GM18507 (cell line): ENCODE measurements around the gene TMEM131.

Experiments used
- DNase-seq: peaks from one replicate; pipeline ENCODE4 v3.0.0; 2011; ENCODE audit warnings: low read depth; ENCODE audit not compliant: insufficient read length; ENCODE audit errors: extremely low spot score
- FAIRE-seq: peaks from 2 replicates; lab custom pipeline; 2011; peaks lifted over from hg19 to GRCh38; lab: Jason Lieb, UNC

The TMEM131 gene

DNA sequence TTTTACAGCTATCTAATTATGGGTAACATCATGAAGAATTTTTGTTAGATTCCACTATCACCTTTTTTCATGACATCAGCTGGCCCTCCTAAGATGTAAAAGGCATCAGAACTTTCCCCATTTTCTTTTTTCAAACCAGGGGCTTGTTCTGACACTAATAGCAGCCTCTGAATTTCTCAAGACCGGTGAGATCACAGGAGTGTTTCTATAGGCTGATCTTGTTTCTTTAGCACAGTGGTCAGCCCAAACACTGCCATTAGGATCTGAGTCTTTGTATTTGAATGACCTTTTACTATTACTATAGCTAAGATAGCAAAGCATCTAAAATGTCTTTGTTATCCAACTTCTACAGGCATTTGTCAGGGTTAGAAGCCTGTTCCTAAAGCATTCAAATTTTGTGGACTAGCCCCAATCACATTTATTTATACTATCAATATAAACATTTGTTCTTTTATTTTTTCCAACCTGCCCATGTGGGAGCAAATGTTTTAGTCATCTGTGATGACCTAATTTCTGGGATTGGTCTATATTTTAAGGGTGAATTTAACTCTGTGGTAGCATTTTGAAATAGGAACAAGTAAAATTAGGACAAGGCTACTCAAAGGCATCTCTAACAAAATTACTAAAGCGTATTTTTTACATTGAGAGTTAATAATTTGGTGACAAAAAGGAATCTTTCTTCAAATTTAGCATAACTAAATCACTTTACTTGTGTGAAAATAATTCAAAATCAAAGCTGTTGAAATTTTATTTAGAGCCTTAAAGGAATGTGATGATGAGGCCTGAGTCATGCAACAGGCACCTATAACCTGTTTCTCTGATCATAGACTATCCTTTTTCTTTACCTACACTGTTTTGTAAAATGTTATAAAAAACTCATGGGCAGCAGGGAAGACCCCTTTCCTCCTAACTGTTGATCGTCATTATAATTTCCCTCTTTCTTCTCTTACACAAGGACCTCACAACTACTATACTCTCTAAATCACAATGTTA lies 243.1 kb downstream of the TMEM131 start:
- FAIRE-seq (no peak), DNase-seq (no peak)

DNA sequence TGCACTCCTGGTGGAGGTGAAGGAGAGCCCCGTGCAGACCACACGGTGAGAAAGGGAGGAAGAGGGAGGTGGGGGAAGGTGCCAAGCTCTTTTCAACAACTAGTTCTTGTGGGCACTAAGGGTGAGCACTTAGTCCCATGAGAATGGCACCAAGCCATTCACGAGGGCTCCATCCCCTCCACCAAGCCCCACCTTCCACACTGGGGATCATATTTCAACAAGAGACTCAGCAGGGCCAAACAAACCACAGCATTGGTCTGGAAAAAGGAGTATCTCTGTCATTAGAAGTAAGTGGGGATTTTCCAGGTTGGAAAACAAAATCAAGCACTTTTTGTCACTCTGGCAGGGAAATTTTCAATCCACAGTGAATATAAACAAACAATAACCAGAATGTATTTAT lies 244.0 kb downstream of the TMEM131 start:
- no peak for FAIRE-seq
- no peak for DNase-seq

DNA sequence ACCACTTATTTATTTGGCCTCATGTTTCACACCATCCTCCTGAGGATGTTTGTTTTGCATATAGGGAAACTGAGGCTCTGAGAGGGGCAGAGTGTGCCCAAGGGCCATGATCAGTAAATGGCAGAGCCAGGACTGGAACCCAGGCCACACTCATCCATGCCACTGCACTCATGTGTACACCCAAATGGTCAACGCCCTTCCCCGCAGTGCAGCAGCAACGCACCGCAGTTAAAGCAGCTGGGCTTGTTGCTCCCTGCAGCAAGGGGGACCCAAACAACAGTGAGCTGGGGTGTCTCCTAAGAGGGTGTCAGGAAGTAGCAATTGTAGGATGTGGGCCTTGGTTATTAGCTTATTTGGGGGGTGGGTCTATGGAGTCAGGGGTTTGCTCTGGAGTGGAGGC lies 245.7 kb downstream of the TMEM131 start:
- DNase-seq (no peak), FAIRE-seq (no peak)

DNA sequence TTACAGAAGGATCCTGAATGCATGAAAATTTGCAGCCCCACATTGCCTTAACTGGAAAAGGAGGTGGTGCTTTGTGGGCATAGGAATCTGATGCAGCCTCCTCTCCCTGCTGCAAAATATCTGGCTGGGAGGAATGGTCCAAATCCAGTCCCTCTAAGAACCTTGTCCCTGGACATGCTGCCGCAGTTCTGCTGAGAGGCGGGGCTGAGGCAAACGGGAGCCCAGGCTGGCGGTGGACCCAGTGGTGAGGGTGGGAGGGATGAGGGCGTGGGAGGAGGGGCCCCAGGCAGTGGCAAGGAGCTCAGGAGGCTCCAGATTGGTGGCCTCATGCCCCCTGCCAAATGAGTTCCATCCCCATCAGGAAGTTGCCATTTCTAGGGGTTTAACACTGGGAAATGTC lies 246.2 kb downstream of the TMEM131 start:
- FAIRE-seq (no peak), DNase-seq (no peak)

DNA sequence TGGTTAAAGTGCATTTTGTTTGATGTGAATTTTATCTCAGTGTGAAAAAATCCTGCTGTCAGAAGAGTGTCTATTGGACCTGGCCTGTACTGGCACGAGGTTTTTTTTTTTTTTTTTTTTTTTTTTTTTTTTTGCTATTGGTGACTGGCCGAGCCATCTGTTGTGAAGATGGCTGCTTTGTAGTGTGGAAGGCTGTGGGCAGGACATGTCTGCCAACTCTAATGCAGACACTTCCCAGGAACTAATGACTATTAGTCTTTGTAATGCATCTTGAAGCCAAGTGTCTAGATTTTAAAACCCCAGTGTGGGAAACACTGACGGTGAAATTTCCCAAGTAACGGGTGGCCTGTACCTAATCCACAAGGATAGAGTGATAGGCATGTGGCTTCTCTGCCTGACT lies 248.0 kb downstream of the TMEM131 start:
- DNase-seq = no peak
- no peak for FAIRE-seq

DNA sequence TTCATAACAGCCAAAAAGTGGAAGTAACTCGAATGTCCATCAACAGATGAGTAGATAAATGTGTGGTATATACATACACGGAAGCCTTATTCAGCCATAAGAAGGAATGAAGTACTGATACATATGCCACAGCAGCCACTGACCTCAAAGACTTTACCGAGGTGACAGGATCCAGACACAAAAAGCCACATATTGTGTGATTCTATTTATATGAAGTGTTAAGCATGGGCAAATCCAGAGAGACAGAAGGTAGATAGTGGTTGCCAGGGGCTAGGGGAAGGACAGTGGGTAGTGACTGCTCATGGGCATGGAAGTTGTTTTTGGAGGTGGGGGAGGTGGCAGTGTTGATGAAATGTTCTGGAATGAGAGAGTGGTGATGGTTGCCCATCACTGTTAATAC lies 248.5 kb downstream of the TMEM131 start:
- DNase-seq (no peak), FAIRE-seq (no peak)

DNA sequence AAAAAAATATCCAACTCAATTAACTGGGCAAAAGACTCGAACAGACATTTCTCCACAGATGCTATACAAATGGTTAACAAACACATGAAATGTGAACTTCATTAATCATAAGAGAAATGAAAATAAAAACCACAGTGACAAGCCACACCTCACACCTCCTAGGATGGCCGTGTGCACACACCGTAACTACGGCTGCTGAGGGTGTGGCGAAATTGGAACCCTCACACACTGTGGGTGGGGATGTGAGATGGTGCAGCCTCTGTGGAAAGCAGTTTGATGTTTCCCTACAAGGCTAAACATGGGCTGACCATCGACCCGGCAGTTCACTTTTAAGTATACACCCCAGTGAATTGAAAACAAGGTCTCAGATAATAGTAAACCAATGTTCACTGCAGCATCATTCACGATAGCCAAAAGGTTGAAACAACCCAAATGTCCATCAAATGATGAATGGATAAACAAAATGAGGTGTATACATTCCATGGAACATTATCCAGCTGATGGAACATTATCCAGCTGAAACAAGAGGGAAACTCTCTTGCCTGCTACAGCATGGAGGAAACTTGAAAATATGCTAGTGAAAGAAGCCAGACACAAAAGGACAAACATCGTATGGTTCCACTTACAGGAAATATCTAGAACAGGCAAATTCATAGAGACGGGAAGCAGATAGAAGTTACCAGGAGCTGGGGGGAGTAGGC lies 250.1 kb downstream of the TMEM131 start:
- FAIRE-seq = peak; percentile 94

DNA sequence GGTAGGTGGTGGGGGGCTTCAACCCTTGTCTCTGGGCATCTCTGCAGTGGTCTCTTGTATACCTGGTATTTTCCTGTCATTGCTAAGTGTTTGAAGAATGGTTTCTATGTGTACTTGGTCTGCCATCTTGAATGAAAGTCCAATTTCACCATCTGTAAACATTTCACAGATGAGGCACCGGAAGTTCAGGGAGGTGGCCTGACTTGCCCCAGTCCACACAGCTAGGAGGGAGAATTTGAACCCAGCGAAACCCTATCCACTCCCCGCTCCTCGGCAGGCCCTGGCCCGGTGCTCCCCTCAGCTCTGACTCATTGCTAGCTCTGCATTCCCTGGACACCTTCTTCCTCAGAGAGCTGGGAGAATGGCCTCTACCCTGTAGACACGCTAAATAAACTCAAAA lies 251.8 kb downstream of the TMEM131 start:
- no peak for DNase-seq
- no peak for FAIRE-seq

More for the DNA sequence above, 250.1 kb downstream of the TMEM131 start:
- peak; percentile 28 for DNase-seq

DNA sequence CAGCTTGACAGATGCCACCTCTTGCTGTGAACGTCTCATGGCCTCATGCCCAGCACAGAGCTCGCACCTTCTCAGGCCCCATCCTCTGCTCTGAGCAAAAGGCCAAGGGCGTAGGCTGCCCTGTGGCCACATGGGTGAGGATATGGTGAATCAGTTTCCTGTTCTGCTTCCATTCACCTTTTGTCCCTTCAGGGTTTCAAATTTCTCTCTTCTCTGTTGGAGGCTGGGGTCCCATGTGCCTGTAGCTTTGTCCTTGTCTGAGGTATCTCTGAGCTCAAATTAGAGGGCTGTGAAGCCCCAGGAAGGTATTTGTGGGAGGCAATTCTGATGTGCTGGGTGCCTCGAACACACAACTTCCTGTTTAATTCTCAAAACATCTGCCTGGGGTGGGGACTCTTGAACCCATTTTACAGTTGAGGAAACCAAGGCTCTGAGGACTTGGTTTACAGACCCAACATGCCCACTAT lies 253.3 kb downstream of the TMEM131 start:
- no peak for FAIRE-seq
- no peak for DNase-seq

DNA sequence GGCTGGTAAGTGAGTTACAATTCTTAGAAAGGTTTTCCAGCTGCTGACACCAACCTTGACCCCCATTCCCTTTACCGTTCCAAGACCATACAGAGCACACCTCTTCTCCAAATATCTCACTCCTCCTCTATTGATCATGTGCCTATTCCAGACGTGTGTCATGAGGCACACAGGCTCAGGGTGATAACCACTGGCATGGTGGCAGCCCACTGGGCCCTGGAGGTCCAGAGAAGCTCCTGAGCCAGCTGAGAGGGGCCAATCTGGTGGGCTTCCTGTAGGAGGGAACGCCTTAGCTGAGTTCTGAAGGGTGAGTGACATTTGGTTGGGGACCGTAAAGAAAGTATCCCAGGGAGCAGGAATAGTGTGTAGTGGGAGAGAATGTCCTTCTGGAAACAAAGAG lies 254.1 kb downstream of the TMEM131 start:
- FAIRE-seq (no peak), DNase-seq (no peak)

DNA sequence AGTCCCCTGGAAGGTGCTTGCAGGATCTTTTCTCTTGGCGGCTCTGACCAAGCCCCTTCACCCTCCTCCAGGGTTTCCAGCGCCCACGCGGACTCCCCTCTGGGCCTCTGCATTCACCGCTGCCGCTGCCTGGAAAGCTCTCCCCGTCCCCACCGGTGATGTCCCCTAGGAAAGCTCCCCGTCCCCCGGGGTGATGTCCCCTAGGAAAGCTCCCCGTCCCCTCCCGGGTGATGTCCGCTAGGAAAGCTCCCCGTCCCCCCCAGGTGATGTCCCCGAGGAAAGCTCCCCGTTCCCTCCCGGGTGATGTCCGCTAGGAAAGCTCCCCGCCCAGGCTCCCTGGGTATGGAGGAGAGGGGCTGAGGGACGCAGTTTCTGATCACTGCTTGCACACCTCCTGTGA lies 254.5 kb downstream of the TMEM131 start:
- FAIRE-seq = no peak
- DNase-seq = no peak

DNA sequence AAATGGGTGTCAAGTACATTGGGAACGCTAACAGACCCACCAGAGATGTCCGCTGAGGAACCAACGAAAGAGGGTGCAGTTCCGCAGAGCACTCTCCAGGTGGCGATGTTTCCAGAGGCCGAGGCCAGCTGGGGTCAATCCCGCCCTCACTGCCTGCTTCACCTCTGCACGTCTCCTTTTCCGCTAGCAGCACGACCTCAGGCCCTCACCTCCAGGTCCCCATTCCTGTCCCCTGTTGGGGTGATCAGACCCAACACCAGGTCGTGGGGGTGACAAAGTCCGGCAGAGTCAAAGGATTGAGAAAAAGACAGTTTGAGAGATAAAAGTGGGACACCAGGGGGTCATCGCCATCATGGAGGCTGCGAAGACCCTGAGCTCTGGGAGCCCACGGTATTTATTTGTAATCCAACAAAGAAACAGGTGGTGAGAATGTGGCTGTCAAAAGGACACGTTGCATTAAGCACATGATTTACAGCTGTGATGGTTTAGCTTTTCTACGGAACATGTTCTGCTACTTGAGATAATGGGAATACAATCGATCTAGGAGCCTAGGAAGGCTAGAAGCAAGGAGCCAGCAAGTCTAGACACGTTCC lies 255.1 kb downstream of the TMEM131 start:
- FAIRE-seq (peak; percentile 81), DNase-seq (peak; percentile 72)

DNA sequence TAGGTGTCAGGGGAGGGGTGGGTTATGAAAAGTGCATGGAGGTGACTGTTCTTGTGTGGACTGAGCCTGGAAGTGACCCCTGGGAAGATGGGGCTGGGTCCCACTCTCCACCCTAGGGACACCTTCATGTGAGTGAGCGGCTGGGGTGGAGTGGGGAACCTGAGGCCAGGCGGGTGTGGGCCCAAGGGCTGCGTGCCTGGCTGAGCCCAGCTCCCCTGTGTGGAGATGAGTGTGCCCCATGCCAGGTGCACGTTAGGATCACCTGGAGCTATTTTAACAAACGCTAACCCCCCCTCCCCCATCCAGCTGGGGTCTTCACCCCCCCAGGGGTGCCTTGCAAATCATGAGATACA lies 255.9 kb downstream of the TMEM131 start:
- no peak for FAIRE-seq
- no peak for DNase-seq

DNA sequence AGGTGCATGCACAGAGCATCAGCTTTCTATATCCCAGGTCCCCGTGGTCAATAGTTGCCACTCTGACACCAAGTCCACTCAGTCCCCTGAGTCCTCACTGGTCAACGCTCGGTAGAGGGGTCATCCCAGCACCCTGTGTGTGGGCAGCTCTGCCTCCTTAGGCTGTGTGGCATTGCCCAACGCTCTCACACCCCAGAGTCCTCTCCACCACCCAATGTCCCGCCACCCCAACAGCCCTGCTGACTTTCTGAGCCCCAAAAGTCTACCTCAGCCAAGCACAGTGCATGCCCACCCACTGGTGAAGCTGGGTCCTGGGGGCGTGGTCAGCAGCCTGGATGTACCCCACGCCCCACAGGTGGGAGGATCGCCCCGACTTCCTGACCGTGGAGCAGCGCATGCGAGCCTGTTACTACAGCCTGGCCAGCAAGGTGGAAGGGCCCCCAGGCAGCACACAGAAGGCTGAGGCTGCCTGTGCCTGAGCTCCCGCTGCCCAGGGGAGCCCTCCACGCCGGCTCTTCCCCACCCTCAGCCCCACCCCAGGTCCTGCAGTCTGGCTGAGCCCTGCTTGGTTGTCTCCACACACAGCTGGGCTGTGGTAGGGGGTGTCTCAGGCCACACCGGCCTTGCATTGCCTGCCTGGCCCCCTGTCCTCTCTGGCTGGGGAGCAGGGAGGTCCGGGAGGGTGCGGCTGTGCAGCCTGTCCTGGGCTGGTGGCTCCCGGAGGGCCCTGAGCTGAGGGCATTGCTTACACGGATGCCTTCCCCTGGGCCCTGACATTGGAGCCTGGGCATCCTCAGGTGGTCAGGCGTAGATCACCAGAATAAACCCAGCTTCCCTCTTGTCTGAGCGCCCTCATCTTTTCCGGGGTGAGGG lies 256.5 kb downstream of the TMEM131 start:
- FAIRE-seq = no peak
- DNase-seq = no peak

DNA sequence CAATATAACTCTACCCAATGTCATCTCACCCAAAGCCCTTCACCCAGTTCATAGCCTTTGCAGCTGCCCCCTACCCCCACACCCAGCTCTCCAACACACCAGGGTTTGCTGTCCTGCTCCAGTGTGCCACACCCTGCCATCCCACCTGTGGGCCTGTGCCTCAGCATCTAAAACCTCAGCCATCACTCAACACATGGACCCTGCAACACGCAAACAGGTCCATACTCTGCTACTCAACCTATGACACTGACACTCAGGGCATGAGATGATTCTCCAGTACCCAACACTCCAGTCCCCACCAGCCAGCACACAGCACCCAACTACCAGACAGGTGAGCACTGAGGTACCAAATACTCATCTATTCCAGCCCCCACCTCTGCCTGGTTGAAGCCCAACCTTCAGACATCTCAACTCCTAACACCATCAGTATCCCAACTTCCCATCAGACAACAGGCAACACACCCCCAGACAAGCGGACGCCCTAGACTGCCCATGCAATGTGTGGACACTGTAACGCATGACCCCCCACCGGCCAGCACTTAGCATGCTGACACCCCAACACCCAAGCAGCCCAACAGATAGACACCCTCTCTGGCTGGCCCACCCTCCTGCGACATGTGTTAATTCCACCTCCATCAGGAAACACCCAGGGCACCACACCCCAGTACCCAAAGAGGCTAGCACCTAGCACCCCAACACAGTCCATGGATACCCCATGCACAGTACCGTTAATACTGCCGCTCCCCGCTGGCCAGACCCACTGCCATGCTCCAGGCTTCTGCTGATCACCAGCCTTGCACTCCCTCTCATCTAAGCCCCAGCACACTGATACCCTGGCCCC lies 257.3 kb downstream of the TMEM131 start:
- FAIRE-seq (no peak), DNase-seq (no peak)

DNA sequence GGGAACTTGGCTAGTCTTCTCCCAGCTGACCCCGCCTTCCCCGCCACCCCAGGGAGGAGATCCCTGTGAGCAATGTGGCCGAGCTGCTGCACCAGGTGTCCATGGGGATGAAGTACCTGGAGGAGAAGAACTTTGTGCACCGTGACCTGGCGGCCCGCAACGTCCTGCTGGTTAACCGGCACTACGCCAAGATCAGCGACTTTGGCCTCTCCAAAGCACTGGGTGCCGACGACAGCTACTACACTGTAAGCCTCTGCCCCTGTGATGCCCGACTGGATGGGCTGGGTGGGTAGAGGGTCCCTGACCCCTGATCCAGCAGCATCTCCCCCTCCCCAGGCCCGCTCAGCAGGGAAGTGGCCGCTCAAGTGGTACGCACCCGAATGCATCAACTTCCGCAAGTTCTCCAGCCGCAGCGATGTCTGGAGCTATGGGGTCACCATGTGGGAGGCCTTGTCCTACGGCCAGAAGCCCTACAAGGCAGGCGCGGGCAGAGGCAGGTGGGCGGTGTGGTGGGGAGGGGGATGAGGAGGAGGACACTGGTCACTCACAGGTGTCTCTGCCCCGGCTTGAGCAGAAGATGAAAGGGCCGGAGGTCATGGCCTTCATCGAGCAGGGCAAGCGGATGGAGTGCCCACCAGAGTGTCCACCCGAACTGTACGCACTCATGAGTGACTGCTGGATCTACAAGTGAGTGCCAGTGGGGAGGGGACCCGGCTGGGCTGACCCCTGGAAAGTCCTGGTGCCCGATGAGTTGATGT lies 258.1 kb downstream of the TMEM131 start:
- FAIRE-seq (no peak), DNase-seq (no peak)

DNA sequence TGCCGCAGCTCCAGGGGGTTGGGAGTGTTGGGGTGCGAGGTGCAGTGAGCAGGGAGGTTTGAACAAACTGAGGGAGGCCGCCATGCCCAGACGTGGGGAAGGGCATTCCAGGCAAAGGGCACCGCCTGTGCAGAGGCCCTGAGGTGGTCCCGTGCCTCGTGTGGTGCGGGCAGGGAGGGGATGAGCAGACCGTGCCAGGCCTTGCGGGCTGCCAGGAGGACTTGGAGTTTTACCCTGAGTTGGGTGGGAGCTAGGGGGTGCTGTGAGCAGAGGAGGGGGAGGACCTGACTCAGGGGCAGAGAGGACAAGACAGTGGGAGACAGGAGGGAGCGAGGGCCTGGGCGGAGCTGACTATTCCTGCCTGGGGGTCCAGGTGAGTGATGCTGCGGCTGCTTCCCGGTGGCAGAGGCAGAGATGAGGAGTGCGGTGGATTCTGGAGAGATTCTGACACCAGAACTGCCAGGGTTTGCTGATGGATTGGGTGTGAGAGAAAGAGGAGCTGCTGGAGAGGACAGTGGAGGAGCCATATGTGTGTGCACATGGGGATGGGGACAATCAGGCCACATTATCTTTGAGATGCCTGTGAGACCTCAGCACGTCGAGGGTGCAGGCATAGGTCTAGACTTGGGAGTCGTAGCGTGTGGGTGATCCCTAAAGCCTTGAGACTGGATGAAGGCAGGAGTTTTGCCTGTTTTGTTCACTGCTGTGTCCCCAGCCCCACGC lies 259.0 kb downstream of the TMEM131 start:
- DNase-seq (no peak), FAIRE-seq (no peak)
